ENCODE measurements around the gene TMEM119.

DNA sequence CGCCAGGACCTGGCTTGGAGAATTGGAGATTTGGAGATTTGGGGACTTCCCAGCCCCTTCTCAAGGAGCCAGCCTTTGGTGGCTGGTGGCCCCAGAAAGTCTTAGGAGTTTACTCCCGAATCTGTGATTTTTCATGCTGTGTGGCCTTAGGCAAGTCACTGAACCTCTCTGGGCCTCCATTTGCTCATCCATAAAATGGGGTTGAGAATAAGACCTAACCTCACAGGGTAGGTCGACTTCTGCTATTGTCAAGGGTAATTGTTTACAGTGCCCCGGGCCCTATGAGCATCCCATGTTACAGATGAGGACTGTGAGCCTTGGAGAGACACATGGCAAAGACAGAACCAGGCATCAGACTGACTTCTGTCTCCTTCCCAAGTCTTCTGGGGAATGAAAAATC lies 16.2 kb upstream of the TMEM119 start:
- TF ChIP-seq POLR2A (IDR thresholded peaks at IDR 0.05; ENCODE audit: extremely low read depth, insufficient read length), result no peak
- TF ChIP-seq, protein P1, sequence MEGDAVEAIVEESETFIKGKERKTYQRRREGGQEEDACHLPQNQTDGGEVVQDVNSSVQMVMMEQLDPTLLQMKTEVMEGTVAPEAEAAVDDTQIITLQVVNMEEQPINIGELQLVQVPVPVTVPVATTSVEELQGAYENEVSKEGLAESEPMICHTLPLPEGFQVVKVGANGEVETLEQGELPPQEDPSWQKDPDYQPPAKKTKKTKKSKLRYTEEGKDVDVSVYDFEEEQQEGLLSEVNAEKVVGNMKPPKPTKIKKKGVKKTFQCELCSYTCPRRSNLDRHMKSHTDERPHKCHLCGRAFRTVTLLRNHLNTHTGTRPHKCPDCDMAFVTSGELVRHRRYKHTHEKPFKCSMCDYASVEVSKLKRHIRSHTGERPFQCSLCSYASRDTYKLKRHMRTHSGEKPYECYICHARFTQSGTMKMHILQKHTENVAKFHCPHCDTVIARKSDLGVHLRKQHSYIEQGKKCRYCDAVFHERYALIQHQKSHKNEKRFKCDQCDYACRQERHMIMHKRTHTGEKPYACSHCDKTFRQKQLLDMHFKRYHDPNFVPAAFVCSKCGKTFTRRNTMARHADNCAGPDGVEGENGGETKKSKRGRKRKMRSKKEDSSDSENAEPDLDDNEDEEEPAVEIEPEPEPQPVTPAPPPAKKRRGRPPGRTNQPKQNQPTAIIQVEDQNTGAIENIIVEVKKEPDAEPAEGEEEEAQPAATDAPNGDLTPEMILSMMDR (IDR thresholded peaks at IDR 0.05; ENCODE audit: low read depth, low read length), result no peak
- TF ChIP-seq, protein P2, sequence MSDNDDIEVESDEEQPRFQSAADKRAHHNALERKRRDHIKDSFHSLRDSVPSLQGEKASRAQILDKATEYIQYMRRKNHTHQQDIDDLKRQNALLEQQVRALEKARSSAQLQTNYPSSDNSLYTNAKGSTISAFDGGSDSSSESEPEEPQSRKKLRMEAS (IDR thresholded peaks at IDR 0.05; ENCODE audit: low read depth, low read length), result no peak

Data from NB4 (cell line).